Lung microvascular endothelial cell (primary cell): ENCODE results near the gene WSB1. TPM values are rescaled to one million over a fixed set of nuclear protein-coding genes. Genes with fewer than 3 reads are reported as not detected.
"Not testable (repeated sequence)": the region's sequence is repeated elsewhere in the genome, so short reads cannot be mapped to it uniquely, and the experiment has no call there.

Experiments
- DNase-seq, 2 donors: peaks; one replicate each; pipeline versions ENCODE4 v3.0.0 to v3.0.0-alpha.2; 2010; ENCODE audit warnings: low read depth in 2 of 2
- total RNA-seq: library from RNA; depleted of rRNA; stranded (reverse); fragments of >200 nt; gene quantifications from 2 replicates; pipeline ENCODE4 v1.2.1, GENCODE V29; 2014

The WSB1 gene
- 276 and 293 TPM in 2 replicates for total RNA-seq

DNA sequence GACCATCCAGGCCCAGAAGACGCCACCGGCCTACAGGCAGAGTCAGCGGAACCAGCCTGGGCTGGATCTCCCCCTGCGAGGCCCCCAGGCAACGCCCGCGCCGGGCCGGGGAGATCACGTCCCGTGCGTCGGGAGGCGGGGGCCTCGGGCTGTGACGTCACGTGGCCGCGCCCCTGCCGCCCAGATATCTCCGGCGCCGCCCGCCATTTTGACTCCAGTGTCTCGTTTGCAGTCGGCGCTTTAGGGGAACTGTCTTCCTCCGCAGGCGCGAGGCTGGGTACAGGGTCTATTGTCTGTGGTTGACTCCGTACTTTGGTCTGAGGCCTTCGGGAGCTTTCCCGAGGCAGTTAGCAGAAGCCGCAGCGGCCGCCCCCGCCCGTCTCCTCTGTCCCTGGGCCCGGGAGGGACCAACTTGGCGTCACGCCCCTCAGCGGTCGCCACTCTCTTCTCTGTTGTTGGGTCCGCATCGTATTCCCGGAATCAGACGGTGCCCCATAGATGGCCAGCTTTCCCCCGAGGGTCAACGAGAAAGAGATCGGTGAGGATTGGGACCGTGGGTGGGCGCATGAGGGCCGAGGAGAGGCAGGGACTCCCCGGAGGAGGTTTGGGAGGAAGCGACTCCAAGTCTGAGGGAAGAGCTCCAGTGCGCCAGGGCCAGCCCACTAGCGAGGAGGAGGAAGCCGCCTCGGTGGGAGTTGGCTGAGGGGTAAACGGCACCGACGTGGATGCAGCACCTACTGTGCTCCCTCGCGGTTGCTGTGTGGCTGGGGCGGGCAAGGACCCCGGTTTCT lies at the start of gene WSB1:
WSB1 (plus strand) TSS at position 217 of the 791 bp plus-strand sequence; CDS start at position 499, 282 bp downstream.
- DNase-seq: peak; percentile 92 to 96

DNA sequence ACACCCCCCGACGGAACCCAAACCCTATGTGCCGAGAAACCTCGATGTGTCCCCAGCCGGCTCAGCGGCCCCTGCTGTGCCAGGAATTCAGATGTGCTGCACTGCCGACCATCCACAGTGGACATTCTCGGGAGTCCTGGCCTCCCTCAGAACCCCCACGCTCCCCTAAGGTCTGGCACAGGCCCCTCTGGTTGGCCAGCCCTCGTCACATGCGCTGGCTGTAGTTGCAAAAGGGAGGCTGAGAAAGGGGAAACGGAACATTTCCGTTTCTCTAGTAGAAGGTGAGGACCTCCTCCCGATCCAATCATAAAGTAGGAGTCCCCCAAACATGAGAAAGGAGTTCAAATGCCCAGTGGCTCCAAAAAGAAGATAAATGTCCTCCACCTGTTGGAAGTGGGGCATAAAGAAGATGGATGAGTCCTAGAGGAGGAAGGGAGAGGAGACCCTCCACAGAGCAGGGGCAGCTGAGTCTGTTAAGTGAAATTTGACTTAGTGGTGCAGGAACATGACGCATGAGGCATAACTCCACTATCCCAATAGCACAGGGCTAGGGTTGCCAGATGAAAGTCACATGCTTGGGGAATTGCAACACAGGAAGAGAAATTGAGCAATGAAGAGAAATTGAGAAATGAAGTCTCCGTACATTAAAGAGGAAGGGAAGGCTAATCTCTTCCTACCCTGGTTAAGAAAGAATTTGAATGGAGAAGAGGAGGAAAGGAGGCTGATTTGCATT lies 49.3 kb upstream of the WSB1 start:
- peak; percentile 85 to 93 for DNase-seq

- DNase-seq: peak; percentile 90 to 96
Measured at GRCh38 chr17:27245230-27245696, 48.7 kb upstream of the WSB1 start.

DNA sequence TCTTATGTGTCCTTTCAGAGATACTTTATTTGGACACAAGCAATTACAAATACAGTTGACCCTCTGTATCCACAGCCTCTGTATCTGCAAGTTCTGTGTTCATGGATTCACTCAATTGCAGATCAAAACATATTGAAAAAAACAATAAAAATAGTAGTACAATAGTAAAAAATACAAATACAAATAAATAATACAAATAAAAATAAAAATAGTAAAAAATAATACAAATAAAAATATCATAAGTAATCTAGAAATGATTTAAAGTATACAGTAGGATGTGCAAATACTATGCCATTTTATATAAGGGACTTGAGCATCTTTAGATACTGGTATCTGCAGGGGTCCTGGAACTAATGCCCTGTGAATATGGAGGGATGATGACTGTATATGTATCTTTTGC lies 47.4 kb upstream of the WSB1 start:
- no peak for DNase-seq

- peak; percentile 94 to 98 for DNase-seq
Measured at GRCh38 chr17:27247071-27247957, 46.6 kb upstream of the WSB1 start.

- no peak for DNase-seq
Measured at GRCh38 chr17:27247958-27248342, 46.0 kb upstream of the WSB1 start.

DNA sequence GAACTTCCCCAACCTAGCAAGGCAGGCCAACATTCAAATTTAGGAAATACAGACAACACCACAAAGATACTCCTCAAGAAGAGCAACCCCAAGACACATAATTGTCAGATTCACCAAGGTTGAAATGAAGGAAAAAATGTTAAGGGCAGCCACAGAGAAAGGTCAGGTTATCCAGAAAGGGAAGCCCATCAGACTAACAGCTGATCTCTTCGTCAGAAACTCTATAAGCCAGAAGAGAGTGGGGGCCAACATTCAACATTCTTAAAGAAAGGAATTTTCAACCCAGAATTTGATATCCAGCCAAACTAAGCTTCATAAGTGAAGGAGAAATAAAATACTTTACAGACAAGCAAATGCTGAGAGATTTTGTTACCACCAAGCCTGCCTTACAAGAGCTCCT lies 43.1 kb upstream of the WSB1 start:
- not testable (repeated sequence) for DNase-seq

GRCh38 chr17:27254802-27255201 lies 39.1 kb upstream of the WSB1 start:
- not testable (repeated sequence) for DNase-seq

- peak; percentile 66 to 86 for DNase-seq
Measured at GRCh38 chr17:27256225-27257030, 37.5 kb upstream of the WSB1 start.

- DNase-seq: peak; percentile 30 to 31
Measured at GRCh38 chr17:27257031-27257357, 36.9 kb upstream of the WSB1 start.

- DNase-seq: no peak
Measured at GRCh38 chr17:27259356-27259755, 34.6 kb upstream of the WSB1 start.

DNA sequence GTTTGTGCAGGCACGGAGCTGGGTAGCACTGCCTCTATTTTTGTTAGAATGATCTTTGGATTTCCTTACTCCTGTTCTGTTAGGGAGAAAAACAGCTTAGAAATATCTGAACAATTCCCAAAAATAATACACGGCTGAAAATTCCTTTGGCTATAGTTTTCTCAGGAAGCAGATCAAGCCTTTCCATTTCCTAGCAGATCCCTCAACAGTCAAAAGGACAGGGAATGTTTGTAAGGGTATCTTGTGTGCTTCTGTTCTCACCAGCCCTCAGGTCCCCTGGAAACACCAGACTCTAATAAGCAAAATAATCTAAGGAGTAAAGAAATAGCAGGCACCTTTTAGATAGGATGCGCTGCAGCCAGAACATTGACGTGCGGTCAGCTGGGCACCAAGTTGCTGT lies 30.5 kb upstream of the WSB1 start:
- peak; percentile 59 to 69 for DNase-seq

DNA sequence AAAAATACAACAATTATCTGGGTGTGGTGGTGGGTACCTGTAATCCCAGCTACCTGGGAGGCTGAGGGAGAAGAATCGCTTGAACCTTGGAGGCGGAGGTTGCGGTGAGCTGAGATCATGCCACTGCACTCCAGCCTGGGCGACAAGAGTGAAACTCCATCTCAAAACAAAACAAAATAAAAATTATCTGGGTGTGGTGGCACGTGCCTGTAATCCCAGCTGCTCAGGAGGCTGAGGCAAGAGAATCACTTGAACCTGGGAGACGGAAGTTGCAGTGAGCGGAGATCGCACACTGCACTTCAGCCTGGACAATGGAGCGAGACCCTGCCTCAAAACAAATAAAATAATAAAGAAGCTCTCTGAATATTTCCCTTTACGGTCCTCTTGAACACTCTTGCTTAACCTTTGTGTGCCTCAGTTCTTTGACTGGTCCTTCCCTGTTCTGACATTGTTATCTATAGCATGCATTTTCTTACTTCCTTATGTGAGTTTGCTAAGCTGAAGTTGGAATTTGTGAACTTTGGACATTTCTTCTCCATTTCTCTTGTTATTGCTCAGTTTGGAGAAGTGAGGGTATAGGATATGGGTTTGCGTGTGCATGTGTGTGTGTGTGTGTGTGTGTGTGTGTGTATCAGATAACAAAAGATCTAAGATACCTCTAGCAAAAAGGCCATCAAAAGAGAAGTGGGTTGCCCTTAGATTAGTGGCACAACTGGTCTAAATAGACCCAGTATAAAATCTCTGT lies 29.7 kb upstream of the WSB1 start:
- DNase-seq: no peak

DNA sequence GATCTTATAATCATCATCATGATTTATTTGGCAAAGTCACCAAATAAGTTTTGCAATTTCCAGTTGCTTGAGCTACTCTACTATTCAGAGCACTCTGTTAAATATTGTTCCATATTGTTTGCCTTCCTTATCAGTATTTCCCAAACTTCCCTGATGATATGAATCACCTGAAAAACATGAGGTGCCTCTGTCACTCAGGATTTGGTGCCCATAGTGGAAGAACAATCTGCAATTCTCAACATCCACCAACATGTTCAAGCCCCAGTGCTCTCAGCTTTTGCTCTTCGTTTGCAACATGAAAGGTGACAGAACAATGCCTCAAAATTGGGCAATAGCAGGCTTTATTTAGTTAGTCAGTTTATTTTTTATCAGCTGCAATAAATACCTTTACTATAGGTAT lies 28.6 kb upstream of the WSB1 start:
- peak; percentile 59 to 96 for DNase-seq

GRCh38 chr17:27266228-27266627 lies 27.7 kb upstream of the WSB1 start:
- DNase-seq: no peak

DNA sequence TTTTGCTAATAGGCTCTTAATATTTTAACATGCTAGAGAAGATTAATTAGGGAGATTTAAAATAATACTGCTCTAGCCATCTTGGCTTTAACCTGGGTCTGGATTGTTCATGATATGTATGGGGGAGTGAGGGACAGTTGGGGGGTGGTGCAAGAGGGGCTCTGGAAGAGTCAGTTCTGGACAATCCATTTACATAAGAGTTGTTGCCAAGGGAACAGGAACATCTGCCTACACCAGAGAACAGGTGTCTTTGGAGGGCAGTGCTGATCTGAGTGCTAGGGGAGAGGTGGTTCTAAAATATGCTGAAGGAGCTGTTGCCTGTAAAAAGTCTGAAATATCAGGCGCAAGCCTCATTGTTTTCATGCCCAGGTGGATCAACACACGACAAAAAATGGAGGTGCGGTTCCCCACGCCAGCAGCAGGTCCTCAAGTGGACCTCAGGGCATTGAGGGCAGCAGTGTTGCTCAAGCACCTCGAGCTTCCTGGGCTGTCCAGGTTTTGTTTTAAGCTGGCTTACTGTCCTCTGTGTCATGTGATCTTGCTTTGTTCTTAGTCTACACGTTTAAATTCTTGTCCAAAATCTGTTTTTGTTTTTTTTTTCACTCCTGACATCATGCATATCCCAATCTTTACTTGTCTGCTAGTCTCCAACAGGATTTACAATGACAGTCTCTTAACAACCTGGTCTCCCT lies 25.4 kb upstream of the WSB1 start:
- DNase-seq: no peak

DNA sequence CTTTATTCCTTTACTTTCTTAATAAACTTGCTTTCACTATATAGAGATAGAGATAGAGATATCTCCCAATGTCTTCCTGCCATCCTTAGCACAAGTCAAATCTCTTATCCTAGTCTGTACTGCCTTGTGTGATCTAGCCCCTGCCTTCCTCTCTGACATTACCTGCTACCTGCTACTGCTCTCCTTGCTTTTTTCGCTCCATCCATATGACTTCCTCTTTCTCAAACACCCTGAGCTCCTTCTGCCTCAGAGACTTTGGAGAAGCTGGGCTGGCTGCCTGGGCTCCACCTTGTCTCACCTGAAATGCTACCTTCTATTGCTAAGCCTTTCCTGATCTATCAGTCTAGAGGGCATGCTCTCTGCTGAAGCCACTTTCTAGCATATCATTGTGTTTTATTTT lies 24.7 kb upstream of the WSB1 start:
- DNase-seq: no peak

- DNase-seq: no peak
Measured at GRCh38 chr17:27269974-27270373, 23.9 kb upstream of the WSB1 start.

DNA sequence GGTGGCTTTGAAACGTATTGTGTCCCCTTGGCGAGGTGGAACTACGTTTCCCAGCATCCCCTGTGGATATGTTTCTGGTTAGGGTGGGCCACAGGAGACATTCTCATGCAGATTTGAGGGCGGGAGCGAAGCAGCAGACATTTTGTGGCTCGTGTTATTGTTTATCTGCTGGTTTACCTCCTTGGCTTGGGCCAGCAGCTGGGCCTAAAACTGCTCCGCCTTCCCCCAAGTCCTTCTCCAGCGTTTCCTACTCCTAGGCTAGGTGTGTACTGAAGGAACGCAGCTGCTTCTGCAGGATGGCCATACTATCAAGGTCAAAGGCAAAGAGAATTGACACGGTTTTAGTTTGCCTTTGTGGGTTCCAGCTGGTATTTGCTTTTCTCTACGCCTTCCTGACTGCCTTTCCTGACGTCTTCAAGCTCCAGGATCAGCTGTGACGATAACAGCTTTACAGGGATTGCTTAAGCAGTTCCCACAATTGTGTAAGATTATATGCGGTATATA lies 17.2 kb upstream of the WSB1 start:
- DNase-seq: no peak
